DLD1 (cell line): ENCODE measurements around the gene CASK.

Source experiments
- in situ Hi-C: cut with HindIII; loops from 2 replicates; pipeline ENCODE4 v1.10.0; 2017; ENCODE audit warnings: low sequenced_read_pairs

Gene CASK

DNA sequence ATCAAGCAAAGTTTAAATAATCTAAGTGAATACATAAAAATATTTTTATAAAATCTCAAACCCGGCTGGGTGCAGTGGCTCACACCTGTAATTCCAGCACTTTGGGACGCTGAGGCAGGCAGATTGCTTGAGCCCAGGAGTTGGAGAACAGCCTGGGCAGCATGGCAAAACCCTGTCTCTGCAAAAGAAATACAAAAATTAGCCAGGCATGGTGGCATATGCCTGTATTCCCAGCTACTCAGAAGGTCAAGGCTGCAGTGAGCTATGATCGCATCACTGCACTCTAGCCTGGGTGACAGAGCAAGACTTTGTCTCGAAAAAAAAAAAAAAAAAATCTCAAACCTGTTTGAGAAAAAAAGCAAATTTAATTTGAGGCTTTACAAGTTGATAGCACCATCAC, 331.4 kb downstream of the CASK start:
- in situ Hi-C loops = no loop called here

DNA sequence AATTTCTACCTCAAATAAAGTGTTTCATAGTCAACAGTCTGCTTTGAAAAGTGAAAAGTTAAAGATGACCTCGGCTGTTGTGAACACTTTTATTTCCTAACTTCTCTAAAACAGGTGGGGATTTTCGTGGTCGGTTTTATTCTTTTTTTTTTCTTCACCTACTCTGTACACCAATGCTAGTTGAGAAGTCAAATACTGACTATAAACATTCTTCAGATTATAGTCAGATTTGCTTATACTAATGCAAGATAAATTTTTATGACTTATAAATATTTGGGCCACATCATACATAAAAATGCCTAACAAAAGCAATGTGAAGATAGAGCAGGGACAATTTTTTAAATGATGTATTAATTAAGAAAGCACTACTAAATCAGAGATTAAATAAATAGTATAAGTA, 332.7 kb downstream of the CASK start:
- in situ Hi-C loops = no loop called here

DNA sequence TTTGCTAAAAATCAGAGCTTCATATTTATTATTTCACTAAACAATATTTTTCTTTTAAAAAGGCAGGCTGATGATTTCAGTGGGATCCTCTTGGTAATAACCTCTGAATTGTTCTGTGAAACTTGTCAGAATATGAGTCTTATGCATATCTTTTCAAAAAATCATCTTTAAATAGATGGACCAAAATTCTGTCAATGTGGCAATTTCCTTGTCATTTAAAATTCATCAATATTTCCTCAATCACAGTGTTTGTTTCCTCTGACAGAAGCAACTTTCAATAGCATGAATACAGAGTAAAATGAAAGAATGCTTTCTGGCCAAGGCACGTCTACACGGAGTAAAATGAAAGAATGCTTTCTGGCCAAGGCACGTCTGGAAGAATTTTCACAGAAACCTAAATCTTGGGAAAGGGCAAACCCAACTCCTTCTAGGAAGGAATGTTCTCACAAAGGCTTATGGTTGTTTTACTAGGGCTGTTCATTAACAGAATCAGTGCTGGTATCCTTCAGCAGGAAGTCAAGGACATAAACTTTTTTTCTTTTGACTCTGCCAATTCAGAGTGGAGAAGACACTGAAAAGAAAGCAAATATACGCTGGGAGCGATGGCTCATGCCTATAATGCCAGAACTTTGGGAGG, 333.6 kb downstream of the CASK start:
- in situ Hi-C loops = no loop called here

DNA sequence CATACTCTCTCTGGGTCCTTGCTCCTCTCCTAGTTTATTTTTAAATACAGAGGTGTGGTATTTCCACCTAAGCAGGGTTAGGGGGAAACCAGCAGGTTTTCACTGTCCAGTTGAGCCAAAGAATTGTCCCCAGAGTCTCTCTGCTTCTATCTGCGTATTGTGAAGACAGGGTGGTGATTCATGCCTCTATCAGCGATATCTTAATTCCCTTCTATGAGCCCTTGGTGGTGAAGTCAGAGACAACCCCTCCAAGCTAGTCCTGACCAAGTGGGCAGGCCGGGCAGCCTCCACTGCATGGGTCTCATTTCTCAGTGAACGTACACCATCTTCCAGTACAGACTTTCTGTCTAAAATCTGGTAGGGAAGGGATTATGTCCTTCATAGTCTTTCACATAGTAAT, 335.1 kb downstream of the CASK start:
- in situ Hi-C loops = no loop called here

DNA sequence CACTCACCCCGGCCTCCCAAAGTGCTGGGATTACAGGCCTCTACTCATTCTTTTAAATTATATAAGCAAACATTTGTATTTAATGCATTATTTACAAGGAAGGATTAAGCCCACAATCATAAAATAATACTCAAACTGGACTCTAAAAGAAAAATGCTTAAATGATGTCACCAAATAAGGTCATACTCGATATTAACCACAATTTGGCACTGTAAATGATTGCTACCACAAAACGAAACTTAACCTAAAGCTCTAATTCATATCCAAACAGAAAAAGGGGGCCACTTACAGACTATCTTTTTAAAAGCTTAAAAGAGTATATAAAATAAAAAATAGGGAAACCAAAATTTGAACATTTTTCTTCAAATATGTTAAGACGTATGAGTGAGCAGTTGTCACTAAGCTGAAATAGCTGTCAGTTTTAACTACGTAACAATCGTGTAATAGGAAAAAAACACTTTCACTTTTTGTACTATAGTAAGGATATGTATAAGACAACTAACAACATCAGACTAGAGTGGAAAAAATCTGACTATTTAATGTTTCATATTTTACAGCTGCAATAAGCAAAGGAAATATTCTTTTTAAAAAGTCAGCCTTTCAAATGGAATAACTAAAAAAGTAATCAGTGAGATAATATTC, 342.8 kb downstream of the CASK start:
- in situ Hi-C loops = no loop called here

DNA sequence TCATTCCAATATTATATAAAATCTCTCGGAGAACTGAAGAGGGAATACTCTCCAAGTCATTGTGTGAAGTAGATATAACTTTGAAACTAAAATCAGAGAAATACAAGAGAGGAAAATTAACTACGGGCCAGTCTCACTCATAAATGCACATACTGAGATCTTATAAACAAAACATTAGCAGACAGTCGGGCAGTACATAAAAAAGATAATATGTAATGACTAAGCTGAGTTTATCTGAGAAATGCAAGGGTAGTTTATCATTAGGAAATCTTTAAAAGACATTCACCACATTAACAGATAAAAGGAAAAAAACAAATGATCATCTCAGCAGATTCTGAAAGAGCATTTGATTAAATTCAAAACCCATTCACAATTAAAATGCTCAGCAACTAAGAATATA, 359.5 kb downstream of the CASK start:
- in situ Hi-C loops = no loop called here

DNA sequence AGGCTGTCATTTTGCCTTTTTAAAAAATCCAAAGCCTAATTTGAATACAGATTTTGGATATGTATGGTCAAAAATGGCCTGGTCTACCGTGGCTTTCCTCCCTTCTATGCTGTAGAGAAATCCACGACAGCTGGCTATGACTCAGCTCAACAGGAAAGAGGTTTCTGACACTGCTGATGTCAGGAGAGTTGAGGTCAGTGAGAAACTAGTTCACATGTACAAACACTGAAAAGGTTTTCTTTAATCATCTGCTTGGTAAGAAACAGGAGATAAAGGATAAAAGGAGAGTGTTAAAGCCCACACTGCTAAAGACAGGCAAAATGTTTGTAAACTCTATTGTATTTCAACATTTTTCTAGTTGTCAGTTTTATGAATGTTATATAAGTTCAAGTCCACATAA, 362.3 kb downstream of the CASK start:
- in situ Hi-C loops = no loop called here

DNA sequence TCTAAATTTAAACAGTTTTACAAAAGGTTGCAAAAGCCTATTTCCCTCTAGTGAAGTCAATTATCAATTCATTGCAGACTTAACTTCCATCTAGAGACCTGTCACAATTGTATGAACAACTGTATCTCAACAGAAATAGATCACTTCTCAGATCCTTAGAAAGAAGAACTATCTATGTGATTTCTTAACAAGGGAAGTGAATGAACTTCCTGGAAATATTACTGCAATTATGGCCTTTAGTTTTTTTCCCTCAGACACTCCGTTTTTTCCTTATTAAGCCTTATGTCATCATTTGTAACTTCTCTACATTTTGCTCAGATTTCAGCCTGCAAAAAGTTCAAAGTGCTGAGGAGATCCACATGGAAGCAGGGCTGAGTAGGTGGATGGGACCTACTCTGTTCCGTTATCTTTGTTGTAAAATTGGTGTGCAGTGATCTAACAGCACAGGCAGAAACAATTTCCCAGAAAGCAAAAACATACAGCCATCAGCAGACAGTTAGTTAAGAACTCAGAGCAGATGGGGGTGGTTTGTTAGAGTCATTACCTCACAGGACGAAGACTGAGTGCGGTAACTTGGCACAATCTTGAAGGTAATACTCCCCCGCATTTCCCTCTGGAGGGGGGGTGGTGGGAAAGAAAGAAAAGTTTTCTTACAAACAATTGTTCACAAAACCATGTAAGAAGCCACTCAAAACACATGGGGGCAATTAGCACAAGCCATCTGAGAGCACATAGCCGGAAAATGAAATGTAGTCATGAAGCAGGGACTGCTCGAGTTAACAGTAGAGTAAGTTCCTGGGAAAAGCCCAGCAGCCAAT, 363.9 kb downstream of the CASK start:
- in situ Hi-C loops = no loop called here

DNA sequence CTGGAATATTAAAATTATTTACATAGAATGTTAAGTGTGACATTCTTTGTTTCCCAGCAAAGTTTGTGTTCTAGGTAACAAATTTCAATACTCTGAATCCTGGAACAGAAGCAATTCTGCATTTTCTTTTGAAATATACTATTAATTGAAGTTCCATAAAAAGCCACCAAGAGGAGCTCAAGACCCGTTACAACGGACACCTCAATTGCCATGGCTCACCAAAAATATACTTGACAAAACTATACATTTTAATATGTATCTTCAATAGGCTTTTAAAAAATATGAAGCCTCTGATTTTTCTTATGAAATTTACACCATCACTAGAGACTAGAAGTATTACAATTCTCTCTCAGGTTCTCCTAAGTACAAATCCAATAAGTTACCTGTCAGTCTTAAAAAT, 364.8 kb downstream of the CASK start:
- in situ Hi-C loops = no loop called here

DNA sequence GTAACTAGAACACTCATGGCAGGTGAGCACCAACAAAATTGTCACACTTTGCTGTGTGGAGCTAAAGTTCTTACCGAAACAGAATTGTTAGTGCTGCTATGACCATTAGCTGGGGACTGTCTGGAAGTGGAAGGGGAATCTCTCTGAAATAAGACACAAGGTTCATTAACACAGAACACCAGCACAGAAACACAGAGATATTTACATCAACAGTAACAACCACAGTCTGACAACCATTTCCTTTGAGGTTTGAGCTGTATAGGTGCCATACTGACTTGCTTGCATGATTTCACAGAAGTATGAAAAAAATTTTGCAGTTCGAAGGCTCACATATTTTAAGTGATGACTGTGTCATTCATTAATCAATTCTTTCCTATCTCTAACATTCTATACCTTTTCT, 366.4 kb downstream of the CASK start:
- in situ Hi-C loops = no loop called here

DNA sequence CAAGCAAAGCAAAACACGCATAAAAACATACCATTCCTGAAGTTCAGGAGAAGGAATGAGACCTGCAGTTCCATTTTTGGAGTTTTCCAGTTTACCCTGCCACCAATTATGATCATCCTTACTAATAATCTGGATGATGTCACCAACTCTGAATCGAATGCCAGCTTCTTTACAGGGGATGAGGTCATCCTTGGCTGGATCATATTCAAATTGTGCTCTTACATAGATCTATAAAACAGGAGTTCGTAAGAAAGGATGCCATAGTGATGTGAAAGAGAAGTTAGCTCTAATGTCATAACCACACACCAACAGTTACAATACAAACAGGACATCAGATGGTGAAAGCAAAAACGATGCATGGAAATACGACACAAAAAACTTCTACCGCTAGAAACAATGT, 369.7 kb downstream of the CASK start:
- in situ Hi-C loops = no loop called here

DNA sequence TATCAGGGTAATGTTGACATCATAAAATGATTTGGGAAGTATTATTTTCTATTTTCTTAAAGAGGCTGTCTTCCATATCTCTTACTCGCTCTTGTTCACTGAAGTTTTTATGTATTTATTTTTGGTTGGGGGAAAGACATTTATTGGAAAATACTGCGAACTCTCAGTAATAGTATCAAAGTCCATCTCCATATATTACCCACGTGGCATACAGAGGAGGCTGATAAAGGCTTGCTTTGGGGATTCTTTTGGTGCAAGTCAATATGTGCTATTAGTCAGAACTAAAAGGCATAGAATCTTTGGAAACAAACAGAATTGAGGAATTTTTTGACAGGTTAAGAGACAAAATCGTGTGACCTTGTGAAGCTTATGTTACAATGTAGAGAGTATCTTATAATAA, 374.9 kb downstream of the CASK start:
- in situ Hi-C loops = no loop called here

DNA sequence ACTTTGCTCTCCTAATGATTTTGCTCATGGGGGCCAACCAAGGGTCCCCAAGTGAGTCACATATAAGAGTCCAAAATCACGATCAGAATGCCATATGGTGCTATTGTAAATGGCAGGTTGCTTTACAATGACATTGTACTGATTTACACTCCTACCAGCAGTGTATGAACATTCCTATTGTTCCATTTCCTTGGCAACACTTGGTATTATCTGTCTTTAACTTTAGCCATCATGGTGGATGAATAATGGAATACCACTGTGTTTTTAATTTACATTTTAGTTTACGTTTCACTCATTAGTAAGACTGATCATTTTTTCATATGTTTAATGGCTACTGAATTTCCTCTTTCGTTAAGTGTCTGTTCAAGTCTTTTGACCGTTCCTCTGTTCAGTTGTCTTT, 379.7 kb downstream of the CASK start:
- in situ Hi-C loops = no loop called here

DNA sequence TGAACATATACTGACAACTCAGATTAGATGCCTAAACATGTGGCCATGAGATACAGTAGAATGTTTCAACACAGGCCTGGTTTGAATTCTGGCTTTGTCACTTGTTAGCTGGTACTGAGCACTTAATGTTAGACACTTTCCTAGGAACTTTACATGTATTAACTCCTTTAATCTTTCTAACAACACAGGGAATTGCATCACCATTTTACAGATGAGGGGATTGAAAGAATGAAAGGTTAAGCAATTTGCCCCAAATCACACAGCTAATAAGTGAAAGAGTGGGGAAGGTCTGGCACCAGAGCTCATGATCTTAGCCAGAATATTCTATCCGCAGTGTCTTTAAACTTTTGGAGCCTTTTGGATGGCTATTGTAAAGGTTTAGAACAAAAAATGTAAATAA, 380.3 kb downstream of the CASK start:
- in situ Hi-C loops = no loop called here

DNA sequence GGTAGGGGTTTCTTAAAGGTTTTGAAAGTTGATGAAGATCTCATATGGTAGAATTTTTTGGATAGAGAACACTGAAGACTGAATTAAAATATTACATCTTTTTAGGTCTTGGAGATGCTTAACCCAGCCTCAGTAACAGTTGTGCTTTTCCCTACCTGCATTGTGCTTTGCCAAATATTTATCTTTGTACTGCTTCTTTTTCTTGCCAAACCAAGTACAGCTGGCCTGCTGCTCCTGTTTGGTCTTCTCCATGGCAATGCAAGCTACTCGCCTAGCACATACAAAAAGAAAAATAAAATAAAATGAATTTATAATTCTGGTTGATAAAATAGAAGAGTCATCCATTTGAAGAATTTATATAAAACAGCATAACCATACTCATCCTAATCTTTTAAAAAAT, 380.8 kb downstream of the CASK start:
- in situ Hi-C loops = no loop called here

DNA sequence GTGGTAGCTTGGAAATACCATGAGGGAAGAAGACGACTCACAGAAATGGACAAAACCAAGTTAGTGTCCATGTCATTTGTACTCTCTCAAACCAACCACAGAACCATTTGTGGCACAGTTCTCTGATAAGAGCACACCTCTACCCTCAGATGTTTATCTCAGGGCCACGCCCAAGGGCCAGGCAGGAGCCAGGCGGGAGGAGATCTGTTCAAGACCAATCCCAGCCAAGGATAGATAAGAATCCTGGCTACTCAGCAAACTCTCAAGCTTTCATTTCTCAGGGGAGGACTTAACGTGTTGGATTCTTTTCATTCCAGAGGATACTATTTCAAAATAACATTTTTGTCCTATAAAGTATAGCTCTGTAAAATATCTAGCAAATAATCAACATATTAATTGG, 381.2 kb downstream of the CASK start:
- in situ Hi-C loops = no loop called here

DNA sequence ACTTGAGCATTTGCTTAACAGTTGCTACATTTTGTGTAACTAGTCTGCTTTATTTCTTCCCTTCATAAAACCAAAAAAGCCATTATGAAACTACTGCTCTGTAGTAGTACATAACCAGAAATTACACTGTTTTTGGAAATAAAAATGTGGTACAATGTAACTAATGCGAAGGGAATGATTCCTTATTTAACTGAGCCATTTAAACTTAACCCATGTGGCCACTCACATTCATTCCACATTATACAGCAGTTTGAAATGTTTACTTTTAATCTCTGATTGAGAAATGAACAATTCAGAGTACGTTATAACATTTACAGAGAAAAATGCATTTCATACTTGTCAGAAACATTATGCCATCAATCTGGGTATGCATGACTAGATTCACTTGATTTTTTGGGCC, 382.0 kb downstream of the CASK start:
- in situ Hi-C loops = no loop called here

DNA sequence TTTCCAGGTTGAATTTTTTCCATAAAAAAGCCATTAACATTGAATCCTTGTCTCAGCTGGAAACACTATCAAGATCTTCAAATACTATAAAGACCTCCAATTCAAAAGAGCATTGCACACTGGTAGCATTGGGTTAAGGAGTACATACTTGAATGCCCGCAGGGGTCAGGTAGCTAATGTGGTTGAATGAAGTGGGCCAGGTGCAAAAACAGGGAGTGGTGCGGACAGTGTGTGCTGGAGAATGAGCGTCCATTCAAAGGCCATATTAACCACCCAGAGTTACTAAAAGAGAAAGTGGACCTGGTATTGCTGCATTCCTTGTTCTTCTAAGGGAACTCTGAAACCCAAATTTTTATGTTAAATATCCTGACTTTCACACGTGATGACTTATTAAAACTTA, 384.6 kb downstream of the CASK start:
- in situ Hi-C loops = no loop called here

DNA sequence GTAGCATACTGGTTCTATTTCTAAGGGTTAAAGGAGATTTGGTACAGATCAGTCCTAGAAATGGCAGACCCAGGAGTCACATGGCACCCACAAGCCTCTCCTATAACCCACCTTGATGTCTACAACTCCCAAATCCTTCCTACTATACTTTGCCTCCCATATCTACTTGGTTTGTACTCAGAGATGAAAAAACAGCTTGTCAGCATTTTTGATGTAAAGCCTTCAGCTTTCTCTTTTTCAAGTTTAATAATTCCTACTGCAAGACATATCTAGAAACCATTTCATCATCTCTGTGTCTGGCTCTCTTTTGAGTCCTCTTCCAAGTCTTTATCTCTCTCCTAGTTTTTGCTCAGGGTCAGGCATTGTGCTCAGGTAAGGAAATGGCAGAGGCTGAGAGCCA, 393.3 kb downstream of the CASK start:
- in situ Hi-C loops = no loop called here

DNA sequence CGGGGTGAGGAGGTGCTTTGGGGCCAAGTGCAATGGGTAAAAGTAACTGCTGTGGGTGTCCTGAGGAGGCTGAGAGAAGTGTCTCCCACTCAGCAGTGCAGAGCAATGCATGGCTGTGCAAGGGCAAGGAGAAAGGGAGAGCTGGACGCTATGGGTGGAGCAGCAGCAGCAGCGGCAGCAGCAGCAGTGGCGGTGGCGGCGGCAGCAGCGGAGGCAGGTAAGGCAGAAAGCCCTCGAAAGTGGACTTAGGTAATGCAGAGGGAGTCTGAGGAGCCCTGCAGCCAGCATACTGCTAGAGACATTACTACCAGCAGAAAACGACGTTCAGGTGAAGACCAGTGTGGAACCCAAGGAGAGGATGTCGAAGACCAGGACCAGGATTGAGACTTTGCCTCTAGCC, 394.1 kb downstream of the CASK start:
- in situ Hi-C loops = no loop called here

DNA sequence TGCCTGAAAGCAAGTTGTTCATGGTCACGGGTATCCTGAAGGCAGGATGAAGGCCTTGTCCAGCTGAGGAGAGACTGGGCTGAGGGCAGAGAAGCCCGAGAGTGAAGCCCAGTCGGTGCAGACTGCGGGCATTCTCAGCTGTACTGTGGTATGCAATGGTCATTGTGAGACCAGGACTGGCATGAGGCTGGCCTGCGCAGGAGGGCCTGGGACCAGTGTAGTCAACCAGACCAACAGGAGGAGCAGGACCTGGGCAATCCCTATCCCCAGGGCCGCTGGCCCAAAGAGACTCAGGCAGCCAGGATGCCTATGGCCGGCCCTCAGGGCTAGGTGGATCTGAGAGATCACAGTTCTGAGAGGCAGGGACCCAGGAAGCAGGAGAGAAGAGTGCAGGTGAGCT, 394.6 kb downstream of the CASK start:
- in situ Hi-C loops = no loop called here

DNA sequence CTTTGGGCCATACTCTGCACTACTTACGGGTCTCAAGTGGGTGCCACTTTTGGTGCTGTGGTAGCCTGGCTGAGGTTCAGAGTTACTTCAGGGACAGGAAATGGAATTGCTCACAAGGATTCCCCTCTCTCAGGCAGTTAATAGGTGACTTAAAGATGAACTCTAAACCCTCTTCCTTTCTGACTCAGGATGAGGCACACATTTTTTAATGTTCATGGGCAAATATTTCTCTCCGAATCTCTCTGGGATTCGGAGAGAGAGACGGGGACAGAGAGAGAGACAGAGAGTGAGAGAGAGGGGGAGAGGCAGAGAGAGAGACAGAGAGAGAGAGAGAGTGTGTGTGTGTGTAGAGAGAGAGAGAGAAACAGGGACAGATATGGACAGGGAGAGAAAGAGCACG, 396.4 kb downstream of the CASK start:
- in situ Hi-C loops = no loop called here
